Effector memory CD4-positive, alpha-beta T cell (primary cell): ENCODE results near the gene SLC2A3.
"Not testable (repeated sequence)": the region's sequence is repeated elsewhere in the genome, so short reads cannot be mapped to it uniquely, and the experiment has no call there.

ENCODE experiments used
- DNase-seq, 3 donors: peaks; one replicate each; pipeline ENCODE4 v3.0.0-alpha.2; 2020
- H3K27ac ChIP-seq: 2 replicates; pipeline ENCODE4 v1.7.0; 2013; ENCODE audit warnings: mild to moderate bottlenecking, low read length, moderate library complexity; ENCODE audit not compliant: insufficient read depth, poor library complexity, severe bottlenecking
- H3K27me3 ChIP-seq: replicated peaks from 2 replicates; pipeline ENCODE4 v1.7.0; 2013; ENCODE audit warnings: mild to moderate bottlenecking, low read length; ENCODE audit not compliant: insufficient read depth, control insufficient read depth, poor library complexity, severe bottlenecking
- H3K36me3 ChIP-seq: 2 replicates; pipeline ENCODE4 v1.7.0; 2013; ENCODE audit warnings: mild to moderate bottlenecking, low read length, moderate library complexity; ENCODE audit not compliant: control insufficient read depth, insufficient read depth
- H3K4me1 ChIP-seq: 2 replicates; pipeline ENCODE4 v1.7.0; 2013; ENCODE audit warnings: low read length, mild to moderate bottlenecking; ENCODE audit not compliant: control insufficient read depth, insufficient read depth, poor library complexity, severe bottlenecking
- H3K4me3 ChIP-seq: 2 replicates; pipeline ENCODE4 v1.7.0; 2013; ENCODE audit warnings: low read length, low read depth, mild to moderate bottlenecking; ENCODE audit not compliant: insufficient read depth, poor library complexity, severe bottlenecking
- H3K9me3 ChIP-seq: 2 replicates; pipeline ENCODE4 v1.7.0; 2013; ENCODE audit warnings: mild to moderate bottlenecking, low read length, moderate library complexity; ENCODE audit not compliant: control insufficient read depth
- total RNA-seq, 3 donors: gene quantifications; one replicate each; lab custom pipeline; 2026; lab: John Stamatoyannopoulos, UW

SLC2A3 gene
- 972 to 1,937 (median 1,628) reads per million in 3 donors for total RNA-seq

DNA sequence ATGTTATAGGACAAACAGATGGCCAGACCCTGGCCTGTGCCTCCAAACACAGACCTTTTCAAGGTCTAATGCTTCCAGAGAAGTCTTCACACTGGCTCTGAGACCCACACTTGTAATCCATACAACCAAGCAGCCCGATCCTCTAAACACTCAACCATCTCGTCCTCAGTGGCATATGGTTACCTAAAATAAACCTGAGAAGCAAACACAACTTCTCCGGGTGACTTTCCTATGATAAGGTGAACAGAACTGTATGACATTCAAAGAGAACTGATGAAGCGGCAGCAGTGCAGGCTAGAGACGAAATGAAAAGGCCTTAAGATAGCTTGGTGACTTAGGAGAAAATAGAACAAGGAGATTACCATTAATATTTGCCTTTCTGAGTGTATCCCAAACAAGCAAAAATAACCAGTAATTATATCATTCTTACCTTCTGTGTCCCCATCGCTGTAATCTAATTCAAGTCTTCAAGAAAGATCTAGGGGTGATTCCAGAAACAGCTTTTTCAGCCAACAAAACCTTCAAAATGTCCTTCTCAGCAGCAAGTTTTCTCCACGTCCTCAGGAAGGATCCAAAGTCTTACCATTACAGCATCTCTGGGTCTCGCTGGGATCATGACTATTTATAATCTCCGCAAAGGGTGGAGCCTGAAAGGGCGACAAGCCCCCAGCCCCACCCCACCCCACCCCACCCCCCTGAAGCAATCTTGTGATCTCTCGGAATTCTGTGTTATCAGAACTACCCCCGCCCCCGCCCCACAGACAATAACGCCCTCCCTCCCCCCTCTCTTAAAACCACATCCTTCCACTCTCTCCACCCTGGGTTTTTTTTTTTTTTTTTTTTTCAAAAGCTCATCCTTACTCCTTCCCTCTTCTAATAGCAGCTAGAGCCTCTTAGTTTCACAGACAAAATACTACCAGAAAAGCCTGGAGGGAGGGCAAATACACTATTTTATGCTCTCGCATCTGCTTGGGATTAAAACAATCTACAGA, at the start of gene SLC2A3:
SLC2A3 (minus strand) TSS at position 598 of the 992 bp plus-strand sequence; CDS start at position 445, 153 bp downstream.
- Histone ChIP-seq H3K9me3 (no peaks in the 10 kb centered on the region), H3K4me1 (peaks cover 16% of the 10 kb centered on the region), H3K36me3 (peaks cover 27% of the 10 kb centered on the region), H3K4me3 (peak within 1 kb of the TSS; percentile 61), H3K27ac (peak within 1 kb of the TSS; percentile 78), H3K27me3 (no peaks in the 10 kb centered on the region)
- peak; percentile 77 to 80 (median 79) for DNase-seq

DNA sequence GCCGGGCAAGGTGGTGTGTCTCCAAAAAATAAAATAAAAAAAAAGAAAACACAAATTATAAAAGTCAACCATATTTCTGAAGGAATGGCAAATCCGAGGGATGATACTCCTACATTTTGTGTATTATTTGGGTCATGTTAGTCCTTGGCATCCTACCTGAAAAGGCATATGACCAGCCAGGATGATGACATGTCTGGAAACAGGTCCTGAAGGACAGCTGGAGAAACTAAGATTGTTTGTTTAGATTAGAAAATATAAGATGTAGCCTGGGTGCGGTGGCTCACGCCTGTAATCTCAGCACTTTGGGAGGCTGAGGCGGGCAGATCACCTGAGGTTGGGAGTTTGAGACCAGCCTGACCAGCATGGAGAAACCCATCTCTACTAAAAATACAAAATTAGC, 48.9 kb upstream of the SLC2A3 start:
- H3K36me3 ChIP-seq, result no peaks in the 10 kb centered on the region
- no peaks in the 10 kb centered on the region for H3K9me3 ChIP-seq
- peaks cover 11% of the 10 kb centered on the region for H3K4me1 ChIP-seq
- H3K27ac ChIP-seq, result no peak overlapping the region
- no peak overlapping the region for H3K4me3 ChIP-seq
- no peaks in the 10 kb centered on the region for H3K27me3 ChIP-seq
- no peak for DNase-seq

- not testable (repeated sequence) for H3K4me3 ChIP-seq, DNase-seq, H3K27me3 ChIP-seq, H3K27ac ChIP-seq, H3K36me3 ChIP-seq, H3K9me3 ChIP-seq, H3K4me1 ChIP-seq
These were observed 47.5 kb upstream of the SLC2A3 start for GRCh38 chr12:7983460-7983859.

- H3K36me3 ChIP-seq, DNase-seq, H3K9me3 ChIP-seq, H3K4me3 ChIP-seq, H3K4me1 ChIP-seq, H3K27me3 ChIP-seq, H3K27ac ChIP-seq: not testable (repeated sequence)
These were observed 47.0 kb upstream of the SLC2A3 start for GRCh38 chr12:7983019-7983418.

- not testable (repeated sequence) for H3K27ac ChIP-seq, H3K27me3 ChIP-seq, H3K4me3 ChIP-seq, H3K36me3 ChIP-seq, DNase-seq, H3K9me3 ChIP-seq, H3K4me1 ChIP-seq
These were observed 46.3 kb upstream of the SLC2A3 start for GRCh38 chr12:7982332-7982735.

DNA sequence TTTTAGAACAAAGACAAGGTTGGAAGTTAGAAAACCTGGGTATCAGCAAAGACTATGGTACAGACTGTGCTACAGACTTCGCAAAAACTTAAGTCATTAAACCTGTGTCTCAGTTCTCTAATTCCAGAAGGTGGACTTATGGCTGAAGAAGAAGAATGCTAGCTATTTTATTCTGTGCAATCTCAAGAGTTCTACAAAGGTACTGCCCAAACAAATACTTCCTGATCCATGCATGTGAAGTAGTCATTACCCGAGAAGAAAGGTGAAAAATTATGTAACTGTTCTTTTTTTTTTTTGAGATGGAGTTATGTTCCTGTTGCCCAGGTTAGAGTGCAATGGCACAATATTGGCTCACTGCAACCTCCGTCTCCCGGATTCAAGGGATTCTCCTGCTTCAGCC, 45.5 kb upstream of the SLC2A3 start:
- no peak overlapping the region for H3K27ac ChIP-seq
- H3K36me3 ChIP-seq, result no peaks in the 10 kb centered on the region

GRCh38 chr12:7977351-7978124, 41.6 kb upstream of the SLC2A3 start:
- not testable (repeated sequence) for H3K27ac ChIP-seq

More for the DNA sequence above, 45.5 kb upstream of the SLC2A3 start:
- Histone ChIP-seq H3K9me3 (no peaks in the 10 kb centered on the region), H3K27me3 (no peaks in the 10 kb centered on the region), H3K4me1 (peaks cover 4% of the 10 kb centered on the region), H3K4me3 (no peak overlapping the region)
- DNase-seq, result no peak

GRCh38 chr12:7973457-7973825, 37.5 kb upstream of the SLC2A3 start:
- Histone ChIP-seq H3K4me1 (peaks cover 9% of the 10 kb centered on the region), H3K27me3 (no peaks in the 10 kb centered on the region), H3K36me3 (no peaks in the 10 kb centered on the region), H3K9me3 (no peaks in the 10 kb centered on the region), H3K27ac (no peak overlapping the region), H3K4me3 (no peak overlapping the region)
- no peak for DNase-seq

More at GRCh38 chr12:7977351-7978124, 41.6 kb upstream of the SLC2A3 start:
- not testable (repeated sequence) for H3K27me3 ChIP-seq, DNase-seq, H3K4me1 ChIP-seq, H3K4me3 ChIP-seq, H3K9me3 ChIP-seq, H3K36me3 ChIP-seq

DNA sequence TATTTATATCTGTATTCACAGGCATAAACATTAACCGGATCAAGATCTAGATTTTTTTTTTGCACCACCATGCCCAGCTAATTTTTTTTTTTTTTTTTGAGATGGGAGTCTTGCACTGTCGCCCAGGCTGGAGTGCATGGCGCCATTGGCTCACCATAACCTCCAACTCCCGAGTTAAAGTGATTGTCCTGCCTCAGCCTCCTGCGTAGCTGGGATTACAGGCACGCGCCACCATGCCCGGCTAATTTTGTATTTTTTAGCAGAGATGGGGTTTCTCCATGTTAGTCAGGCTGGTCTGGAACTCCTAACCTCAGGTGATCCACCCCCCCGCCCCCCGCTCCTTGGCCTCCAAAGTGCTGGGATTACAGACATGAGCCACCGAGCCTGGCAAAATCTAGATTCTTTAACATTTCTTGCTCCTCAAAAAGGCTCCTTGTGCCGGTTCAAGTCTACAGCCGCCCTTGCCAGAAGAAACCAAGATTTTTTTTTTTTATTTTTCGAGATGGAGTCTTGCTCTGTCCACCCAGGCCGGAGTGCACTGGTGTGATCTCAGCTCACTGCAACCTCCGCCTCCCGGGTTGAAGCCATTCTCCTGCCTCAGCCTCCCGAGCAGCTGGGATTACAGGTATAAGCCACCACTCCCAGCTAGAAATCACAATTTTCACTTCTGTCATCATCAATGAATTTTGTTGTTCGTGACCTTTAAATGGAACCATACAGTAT, 36.9 kb upstream of the SLC2A3 start:
- Histone ChIP-seq H3K9me3 (no peaks in the 10 kb centered on the region), H3K27me3 (no peaks in the 10 kb centered on the region), H3K27ac (peak overlapping the region; percentile 32), H3K36me3 (no peaks in the 10 kb centered on the region), H3K4me3 (no peak overlapping the region), H3K4me1 (peaks cover 9% of the 10 kb centered on the region)
- DNase-seq, result no peak
